HG02938 (cell line): ENCODE data around the gene GCNA.
"Not testable (repeated sequence)": the region's sequence is repeated elsewhere in the genome, so short reads cannot be mapped to it uniquely, and the experiment has no call there.

ENCODE experiments used
- ATAC-seq: cut with Tn5 transposase; IDR thresholded peaks from one replicate; pipeline ENCODE4 v1.9.1; 2021; ENCODE audit warnings: mild to moderate bottlenecking, moderate library complexity; ENCODE audit not compliant: unreplicated experiment

GCNA gene

DNA sequence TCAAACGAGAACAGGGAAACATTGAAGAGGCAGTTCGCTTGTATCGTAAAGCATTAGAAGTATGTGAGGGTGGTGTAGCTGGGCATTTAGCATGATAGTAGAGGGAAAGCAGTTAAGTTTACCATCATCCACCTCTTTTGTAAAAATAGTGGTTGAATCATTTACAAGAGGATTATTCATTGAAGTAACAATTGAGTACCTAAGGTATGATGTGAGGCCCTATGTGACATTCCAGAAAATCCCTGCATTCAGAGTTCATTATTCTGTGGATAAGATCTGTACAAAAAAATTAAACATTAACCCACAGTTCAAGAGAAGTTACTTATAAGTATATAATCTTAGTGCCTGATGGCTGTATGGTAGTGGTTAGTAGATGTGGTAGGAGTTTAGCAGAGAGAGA is 22.2 kb upstream of the GCNA start:
- no peak for ATAC-seq

DNA sequence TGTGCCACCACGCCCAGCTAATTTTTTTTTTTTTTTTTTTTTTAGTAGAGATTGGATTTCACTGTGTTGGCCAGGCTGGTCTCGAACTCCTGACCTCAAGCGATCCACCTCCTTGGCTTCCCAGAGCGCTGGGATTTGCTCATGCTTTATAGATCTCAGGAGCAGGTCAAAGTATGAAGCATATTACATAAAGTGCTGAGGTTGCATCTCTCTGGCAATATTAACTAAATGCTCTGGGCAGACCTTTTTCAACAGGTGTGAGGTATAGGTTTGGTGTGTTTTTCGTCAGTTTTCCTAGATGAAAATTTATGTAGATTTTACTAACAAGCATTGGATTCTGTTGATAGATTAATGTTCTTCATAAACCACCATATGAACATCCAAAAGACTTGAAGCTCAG is 19.3 kb upstream of the GCNA start:
- no peak for ATAC-seq

DNA sequence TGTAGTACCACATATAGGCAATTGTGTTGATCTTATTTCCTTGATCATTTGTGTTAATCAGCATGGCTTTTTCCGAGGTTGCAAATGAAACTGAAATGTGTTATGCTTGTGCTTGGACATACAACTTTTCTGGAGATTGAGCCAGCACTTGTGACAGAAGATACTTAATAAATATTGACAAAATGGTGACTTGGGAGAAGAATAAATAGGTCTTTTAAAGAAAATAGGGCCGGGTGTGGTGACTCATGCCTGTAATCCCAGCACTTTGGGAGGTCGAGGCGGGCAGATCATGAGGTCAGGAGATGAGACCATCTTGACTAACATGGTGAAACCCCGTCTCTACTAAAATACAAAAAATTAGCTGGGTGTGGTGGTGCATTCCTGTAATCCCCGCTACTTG is 18.5 kb upstream of the GCNA start:
- ATAC-seq: not testable (repeated sequence)

DNA sequence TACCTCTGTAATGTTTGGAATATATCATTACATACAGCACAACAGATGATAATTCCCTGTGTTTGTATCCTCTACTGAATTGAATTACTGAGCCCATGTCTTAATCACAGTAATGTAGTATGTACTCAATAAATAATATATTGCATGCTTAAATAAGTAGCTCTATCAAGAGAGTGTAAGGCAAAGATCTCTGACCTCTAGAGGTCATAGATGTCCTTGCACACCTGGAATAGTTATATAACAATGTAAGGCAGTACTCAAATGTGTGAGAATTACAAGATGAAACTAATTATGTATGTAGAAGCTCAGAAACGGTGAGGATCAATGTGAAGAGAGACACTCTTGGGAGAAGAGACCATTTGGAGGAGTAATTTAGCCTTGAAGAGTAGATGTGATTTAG is 14.3 kb upstream of the GCNA start:
- no peak for ATAC-seq

DNA sequence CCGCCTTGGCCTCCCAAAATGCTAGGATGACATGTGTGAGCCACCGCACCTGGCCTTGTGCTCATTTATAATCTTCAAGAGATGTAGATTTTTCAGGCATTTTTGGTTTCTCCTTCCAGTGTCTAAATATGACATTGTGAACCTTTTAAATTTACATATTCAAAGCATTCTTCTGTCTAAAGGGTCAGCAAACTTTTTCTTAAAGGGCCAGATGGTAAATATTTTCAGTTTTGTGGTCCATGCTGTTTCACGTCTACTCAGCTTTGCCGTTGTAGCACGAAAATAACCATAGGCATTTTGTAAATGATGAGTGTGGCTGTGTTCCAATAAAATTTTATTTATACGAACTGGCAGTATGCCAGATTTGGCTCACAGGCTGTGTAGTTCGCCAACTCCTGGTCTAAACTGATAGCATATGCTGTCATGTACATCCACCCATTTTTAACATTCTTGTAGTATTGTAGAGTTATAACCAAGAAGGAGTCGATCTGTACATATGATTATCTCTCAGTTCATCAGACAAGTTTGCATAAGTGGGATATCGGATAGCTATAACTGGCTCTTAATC is 12.7 kb upstream of the GCNA start:
- ATAC-seq: no peak

DNA sequence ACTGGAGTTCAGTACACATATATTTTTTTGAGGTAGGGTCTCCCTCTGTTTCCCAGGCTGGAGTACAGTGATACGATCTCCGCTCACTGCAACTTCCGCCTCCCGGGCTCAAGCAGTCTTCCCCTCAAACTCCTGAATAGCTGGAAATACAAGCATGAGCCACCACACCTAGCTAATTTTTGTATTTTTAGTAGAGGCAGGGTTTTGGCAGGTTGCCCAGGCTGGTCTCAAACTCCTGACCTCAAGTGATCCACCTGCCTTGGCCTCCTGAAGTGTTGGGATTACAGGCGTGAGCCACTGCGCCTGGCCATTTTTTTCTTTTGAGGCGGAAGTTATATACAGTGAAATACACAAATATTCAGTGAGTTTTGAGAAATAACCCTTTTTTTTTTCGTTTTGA is 6.8 kb upstream of the GCNA start:
- not testable (repeated sequence) for ATAC-seq

DNA sequence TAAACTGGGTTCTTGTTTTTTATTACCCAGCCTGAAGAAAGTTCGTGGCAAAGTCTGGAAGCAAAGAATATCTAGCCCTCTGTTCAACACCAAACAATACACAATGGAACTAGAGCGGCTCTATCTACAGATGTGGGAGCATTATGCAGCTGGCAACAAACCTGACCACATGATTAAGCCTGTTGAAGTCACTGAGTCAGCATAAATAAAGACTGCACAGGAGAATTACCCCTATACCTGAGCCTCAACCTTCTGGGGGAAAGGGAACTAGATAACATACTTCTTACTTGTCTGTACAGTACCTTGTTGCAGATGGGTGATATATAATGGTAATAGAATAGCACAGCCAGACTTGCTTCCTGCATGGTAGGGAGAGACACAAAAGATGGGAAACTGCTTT is 4.6 kb upstream of the GCNA start:
- no peak for ATAC-seq

DNA sequence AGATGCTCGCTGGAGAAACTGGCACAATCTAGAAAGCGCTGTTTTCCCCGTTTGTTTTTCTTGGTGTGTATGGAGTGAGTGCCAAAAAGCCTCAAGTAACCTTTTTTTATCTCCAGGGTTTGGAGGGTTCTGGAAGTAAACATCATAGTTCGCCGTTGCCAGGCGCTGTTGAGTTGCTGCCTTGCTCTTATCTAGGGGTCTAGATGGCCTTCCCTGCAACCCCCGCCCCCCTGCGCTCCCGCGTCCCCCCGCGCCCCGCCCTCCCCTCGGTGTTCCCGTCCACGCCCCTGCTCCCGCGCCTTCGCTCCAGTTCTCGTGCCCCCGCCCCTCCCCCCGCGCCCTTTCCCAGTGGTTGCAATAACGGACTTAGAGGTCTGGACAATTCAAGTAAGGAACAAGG is 555 bp upstream of the GCNA start:
- no peak for ATAC-seq

DNA sequence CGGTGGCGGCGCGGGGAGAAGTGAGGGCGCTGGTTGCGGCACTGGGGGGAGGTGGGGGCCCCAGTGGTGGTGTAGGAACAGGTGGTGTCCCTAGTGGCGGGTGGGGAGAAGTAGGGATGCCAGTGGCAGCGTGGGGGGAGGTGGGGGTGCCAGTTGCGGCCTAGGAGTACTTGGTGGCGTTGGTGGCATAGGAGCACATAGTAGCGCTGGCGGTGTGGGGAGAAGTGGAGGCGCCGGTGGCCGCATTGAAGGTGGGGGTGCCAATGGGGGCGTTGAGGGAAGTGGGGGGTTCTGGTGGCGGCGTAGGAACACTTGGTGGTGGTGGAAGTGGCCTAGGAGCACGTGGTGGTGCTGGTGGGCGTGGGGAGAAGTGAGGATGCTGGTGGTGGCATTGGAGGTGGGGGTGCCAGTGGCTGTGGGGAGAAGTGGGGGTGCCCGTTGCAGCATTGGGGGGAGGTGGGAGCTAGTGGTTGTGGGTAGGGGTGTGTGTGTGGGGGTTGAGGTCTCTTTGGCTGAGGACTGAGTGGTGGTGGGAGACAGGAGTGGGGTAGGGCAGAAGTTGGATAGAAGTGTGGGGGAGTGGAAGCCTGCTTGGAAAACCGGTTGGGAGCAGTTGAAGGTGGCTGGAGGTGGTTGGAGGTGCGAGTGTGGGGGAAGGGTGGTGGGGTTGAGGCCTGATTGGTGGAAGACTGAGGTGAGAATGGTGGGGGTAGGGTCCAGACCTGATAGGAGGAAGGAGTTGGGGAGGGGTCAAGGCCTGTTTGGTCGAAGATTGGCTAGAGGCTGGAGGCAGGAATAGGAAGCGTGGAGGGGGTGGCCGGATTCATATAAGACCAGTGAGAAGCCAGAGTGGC is 1.1 kb downstream of the GCNA start:
- no peak for ATAC-seq

DNA sequence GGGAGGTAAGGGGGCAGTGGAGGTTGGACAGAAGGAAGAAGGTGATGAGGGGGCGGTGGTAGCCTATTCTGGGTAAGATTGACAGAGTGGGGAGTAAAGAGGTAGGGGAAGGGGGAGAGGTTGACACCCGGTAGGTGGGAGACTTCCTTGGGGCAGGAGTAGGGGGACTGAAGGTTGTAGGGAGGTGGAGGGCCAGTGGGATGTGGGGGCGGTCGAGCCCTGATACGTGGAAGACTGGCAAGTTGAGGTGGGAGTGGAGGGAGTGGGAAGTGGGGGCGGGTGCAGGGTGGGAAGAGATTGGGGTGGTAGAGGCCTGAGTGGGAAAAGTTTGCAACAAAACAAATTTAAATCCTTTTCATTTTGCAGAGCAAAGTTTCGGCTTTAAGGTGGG is 1.7 kb downstream of the GCNA start:
- no peak for ATAC-seq

DNA sequence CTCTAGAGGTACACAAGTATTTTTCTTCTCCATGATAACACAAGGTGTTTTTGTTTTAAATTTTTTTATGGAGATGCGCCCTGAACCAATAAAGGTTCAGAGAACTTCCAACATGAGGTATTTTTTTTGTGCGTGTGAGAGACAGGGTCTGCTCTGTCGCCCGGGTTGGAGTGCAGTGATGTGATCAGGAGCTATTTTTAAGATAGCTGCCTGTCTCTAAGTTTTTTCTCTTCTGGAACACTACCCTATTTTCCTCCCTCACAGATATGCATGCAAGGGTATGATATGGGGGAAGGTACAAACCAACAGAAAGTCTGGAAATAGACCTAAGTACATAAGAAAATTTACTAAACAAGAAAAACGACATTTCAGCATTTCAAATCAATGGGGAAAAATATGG is 3.0 kb downstream of the GCNA start:
- ATAC-seq: no peak

DNA sequence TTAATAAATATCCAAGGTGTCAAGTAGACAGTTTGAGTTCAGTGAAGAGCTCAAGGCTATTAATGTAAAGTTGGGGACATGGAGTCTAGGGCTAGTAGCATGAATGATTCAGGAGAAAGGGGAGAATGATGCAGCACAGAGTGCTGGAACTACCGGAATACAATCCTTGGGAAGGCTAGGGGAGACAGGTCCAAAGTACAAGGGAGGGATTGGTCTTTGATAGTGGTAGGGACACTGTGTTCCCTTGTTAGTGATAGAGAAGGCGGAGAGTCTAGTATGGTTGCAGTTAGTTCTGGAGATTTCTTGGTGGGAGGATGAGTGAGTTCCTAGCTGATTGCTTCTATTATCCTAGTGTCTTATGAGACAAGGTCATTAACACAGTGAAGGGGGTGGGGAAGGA is 8.7 kb downstream of the GCNA start:
- ATAC-seq: no peak

DNA sequence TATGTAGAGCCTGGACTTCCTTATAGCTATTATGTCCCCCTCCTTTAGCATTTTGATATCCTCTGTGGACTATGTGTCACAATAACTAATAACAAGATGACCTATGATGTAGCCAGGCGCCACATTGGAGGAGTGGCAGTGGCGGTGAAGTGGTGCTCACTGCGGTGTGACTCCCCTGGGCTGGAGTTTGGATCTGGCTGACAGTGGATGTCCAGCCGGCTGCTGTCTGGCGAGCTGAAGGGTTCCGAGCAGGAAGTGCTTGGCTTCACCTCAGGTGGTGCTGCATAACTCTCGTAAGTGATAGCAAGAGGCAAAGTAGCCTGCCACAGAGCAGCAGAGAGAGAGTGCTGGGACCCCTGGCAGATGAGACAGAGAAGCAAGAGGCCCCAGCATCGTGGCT is 15.0 kb downstream of the GCNA start:
- ATAC-seq: not testable (repeated sequence)

DNA sequence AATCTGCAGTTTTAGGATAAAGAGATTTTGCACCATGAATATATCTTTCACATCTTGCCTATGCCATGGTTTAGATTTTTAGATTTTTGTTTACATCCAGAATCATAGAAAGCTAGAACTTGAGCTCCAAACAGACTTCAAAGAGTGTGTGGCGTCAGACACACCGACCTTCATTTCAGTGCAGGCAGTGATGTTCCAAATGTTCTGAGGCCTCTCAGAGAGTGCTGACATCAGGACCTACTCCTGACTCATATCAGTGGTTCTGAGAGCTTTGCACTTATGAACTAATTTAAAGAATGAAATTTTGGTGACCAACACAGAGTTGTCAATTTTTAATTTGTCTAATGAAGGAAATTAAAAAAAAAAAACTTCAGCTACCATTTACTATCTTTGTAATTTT is 21.7 kb downstream of the GCNA start:
- no peak for ATAC-seq

DNA sequence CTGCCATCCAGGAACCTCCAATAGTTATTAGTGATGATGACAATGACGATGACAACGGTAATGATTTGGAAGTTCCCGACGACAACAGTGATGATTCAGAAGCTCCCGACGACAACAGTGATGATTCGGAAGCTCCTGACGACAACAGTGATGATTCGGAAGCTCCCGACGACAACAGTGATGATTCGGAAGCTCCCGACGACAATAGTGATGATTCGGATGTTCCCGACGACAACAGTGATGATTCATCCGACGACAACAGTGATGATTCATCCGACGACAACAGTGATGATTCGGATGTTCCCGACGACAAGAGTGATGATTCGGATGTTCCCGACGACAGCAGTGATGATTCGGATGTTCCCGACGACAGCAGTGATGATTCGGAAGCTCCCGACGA is 25.4 kb downstream of the GCNA start:
- no peak for ATAC-seq

DNA sequence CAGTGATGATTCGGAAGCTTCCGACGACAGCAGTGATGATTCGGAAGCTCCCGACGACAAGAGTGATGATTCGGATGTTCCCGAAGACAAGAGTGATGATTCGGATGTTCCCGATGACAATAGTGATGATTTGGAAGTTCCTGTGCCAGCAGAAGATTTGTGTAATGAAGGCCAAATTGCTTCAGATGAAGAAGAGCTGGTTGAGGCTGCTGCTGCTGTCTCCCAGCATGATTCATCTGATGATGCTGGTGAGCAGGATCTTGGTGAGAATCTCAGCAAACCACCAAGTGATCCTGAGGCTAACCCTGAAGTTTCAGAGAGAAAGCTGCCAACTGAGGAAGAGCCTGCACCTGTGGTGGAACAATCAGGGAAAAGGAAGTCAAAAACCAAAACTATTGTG is 25.9 kb downstream of the GCNA start:
- no peak for ATAC-seq

DNA sequence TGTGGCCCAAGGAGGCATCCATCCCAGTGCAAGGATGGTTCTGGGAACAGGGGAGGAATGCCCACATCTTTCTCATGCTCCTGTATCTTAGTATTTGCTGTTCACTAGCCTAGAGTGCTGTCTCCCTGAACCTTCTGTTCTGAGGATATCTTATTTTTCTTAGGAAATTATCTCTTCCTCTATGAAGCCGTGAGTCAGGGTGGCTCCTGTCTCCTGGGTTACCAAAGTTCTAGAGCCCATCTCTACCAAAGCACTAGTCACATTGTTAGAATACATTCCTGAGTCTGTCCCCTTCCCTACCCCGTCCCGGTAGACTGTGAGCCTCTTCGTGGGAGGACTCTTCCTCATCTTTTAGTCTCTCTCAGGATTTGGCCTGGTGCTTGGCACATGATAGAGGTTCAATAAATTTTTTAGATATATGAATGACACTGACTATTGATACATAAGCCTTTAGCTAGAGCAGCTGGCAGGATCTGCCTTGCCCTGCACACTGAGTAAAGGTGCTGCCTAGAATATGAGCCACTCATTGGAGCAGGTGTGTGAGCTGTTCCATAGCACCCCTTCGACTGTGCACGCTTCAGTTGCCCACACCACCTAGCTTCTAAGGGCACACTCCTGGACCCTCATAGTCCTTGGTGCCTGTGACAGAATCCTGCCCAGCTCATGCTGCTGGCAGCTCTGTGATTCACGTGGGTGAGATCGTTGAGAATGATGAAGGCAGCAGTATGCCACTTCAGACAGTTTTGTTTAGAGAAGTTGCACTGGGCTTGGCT is 26.7 kb downstream of the GCNA start:
- no peak for ATAC-seq

DNA sequence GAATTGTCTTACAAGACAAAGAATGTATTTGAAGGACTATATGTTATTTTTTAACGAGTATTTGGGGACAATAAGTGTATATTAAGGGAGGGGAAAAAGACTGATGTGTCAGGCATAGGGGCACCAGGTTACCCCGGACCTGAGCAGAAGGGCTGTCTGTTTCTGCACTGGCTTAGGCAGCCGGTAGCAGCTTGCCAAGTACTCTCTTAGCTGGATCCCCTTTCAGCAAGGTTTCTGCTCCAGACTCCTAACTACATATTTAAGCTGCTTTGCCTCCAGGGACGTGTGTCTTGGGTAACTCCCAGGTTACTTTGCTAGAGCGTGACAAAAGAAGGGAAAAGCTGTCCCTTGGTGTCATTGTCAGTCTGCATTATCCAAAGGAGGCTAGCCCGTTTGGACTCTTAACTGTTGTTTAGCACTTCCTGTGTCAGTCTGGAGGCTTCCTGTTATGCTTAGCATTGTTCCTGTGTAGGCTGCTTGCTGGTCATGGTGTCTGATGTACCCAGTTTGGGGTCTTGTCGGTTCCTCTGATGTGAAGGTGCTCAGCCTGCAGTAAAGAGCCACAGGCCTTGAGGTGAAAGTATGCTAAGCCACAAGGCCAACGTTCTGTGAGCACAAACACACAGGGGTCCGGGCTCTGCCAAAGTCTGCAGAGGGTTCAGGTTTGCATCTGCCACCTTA is 28.4 kb downstream of the GCNA start:
- no peak for ATAC-seq

DNA sequence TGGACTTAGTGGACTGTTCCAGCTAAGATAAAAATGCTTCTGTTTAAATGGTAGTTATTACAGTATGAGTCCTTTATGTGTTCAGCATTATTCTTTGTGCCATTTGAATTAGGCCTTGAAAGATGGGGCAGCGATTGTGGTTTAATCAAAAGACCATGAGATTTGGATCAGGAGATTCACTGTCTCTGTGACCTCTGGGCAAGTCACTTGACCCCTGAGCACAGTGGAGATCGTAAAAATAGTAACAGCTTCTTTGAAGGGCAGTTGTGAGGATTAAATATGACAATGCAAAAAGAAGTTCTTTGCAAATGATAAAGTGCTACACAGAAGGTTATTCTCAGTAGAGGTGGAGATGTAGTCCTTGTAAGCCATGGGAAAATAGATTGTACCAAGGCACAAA is 29.3 kb downstream of the GCNA start:
- ATAC-seq: no peak

DNA sequence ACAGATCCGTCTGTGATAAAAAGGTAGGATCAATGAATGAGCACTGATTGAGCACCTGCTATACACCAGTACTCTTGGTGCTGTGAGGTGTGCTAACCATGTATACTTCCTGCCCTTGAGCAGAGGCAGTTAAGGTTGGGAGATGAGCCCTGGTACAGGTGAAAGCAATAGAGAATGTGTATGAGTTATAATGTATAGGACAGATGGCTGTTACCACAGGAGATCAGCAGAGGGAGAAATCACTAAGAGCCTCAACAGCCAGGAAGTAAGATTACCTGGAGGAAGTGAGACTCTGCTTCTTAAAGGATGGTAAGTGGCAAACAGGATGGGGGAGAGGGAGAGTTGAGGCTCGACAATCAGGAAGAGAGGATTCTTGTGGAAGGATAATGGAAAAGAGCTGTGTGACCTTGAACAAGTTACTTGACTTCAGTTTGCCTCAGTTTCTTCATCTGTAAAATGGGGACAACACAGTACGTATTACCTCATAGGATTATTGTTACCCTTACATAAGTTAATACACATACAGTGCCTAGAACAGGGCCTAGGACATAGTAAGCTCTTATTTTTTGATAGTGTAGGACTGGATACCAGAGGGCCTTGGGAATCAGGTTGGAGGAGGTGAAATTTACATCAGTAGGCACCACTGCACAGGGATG is 31.0 kb downstream of the GCNA start:
- no peak for ATAC-seq

DNA sequence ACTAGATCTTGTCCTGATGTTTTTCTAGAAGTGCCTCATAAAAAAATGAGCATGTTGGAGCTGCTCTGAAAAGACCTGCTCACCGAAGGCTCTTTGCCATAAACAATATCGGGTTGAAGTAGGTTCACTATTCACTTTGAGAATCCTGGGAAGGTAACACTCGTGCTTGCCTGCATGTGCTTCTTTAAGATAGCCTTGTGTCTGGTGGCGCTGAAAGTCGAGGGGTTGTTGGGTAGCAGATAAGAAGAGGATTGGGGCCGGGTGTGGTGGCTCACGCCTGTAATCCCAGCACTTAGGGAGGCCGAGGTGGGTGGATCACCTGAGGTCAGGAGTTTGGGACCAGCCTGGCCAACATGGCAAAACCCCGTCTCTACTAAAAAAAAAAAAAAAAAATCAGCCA is 33.5 kb downstream of the GCNA start:
- ATAC-seq: not testable (repeated sequence)
